Fibroblast of lung (primary cell): ENCODE results near the gene EFCAB8. TPM values are rescaled to one million over a fixed set of nuclear protein-coding genes. Genes with fewer than 3 reads are reported as not detected.

Source experiments
- DNase-seq, 2 donors: peaks; one replicate each; pipeline versions ENCODE4 v3.0.0 to v3.0.0-alpha.2; 2010; ENCODE audit warnings: low read depth in 2 of 2
- H2AFZ ChIP-seq: 2 replicates; pipeline ENCODE4 v1.5.1; 2012; ENCODE audit warnings: low read length, control low read depth, inconsistent platforms
- H3K27ac ChIP-seq: 2 replicates; pipeline ENCODE4 v1.5.1; 2011; ENCODE audit warnings: low read length, control low read depth; ENCODE audit not compliant: insufficient read depth
- H3K27me3 ChIP-seq: 2 replicates; pipeline ENCODE4 v1.5.1; 2011; ENCODE audit warnings: mild to moderate bottlenecking, low read length; ENCODE audit not compliant: control insufficient read depth, insufficient read depth
- H3K36me3 ChIP-seq: 2 replicates; pipeline ENCODE4 v1.5.1; 2011; ENCODE audit warnings: low read length; ENCODE audit not compliant: control insufficient read depth, insufficient read depth
- H3K4me1 ChIP-seq: 2 replicates; pipeline ENCODE4 v1.5.1; 2011; ENCODE audit warnings: low read length; ENCODE audit not compliant: control insufficient read depth, insufficient read depth; ENCODE audit errors: extremely low read depth
- H3K4me2 ChIP-seq: 2 replicates; pipeline ENCODE4 v1.5.1; 2011; ENCODE audit warnings: low read length, control low read depth; ENCODE audit not compliant: insufficient read depth; ENCODE audit errors: extremely low read depth
- H3K4me3 ChIP-seq, 4 experiments: fragments of 200-600 bp in 1 of 4; sonication (generic) in 1 of 4; replicated peaks in 1 of 4; 2 replicates each; pipeline ENCODE4 v1.5.1; 2011 to 2016; ENCODE audit warnings: low read length in 4 of 4, low read depth in 3 of 4, mild to moderate bottlenecking in 3 of 4, control low read depth in 2 of 4, inconsistent platforms in 1 of 4, mixed read lengths in 1 of 4; ENCODE audit not compliant: insufficient read depth in 1 of 4; ENCODE audit errors: control extremely low read depth in 1 of 4
- H3K79me2 ChIP-seq: 2 replicates; pipeline ENCODE4 v1.5.1; 2012; ENCODE audit warnings: mild to moderate bottlenecking, low read length, inconsistent platforms; ENCODE audit not compliant: control insufficient read depth, insufficient read depth
- H3K9ac ChIP-seq: 2 replicates; pipeline ENCODE4 v1.5.1; 2011; ENCODE audit warnings: mild to moderate bottlenecking, low read length, control low read depth; ENCODE audit not compliant: insufficient read depth
- H3K9me3 ChIP-seq: 2 replicates; pipeline ENCODE4 v1.5.1; 2012; ENCODE audit warnings: low read depth, low read length; ENCODE audit not compliant: control insufficient read depth, insufficient read depth
- H4K20me1 ChIP-seq: 2 replicates; pipeline ENCODE4 v1.5.1; 2011; ENCODE audit warnings: low read length; ENCODE audit not compliant: control insufficient read depth, insufficient read depth; ENCODE audit errors: extremely low read depth
- EZH2 ChIP-seq: IDR thresholded peaks from 2 replicates; pipeline ENCODE4 v1.5.1; 2012; ENCODE audit warnings: low read length, control low read depth, mild to moderate bottlenecking; ENCODE audit errors: missing control alignments
- polyA plus RNA-seq, 2 donors: library from polyadenylated mRNA; depleted of rRNA in 1 of 2; stranded (reverse) in 1 of 2; unstranded in 1 of 2; fragments of >200 nt; gene quantifications; 2 replicates each; pipeline ENCODE4 v1.2.1, GENCODE V29; 2011 to 2012; ENCODE audit warnings: missing spikeins in 1 of 2
- total RNA-seq: library from RNA; depleted of rRNA; stranded (reverse); fragments of >200 nt; gene quantifications from 2 replicates; pipeline ENCODE4 v1.2.1, GENCODE V29; 2014
- TF ChIP-seq, protein P1 (sequence below), 2 donors: IDR thresholded peaks in 1 of 2; conservative IDR thresholded peaks in 1 of 2; 1 replicate in 1 of 2; 2 replicates in 1 of 2; pipeline ENCODE4 v1.5.1; 2011 to 2012; ENCODE audit warnings: low read length in 2 of 2, control low read depth in 1 of 2, inconsistent platforms in 1 of 2, low read depth in 1 of 2, mild to moderate bottlenecking in 1 of 2

The EFCAB8 gene
- total and polyA plus RNA-seq, 2 donors (not counting 1 experiment from before 2014, with no cell fraction given), result under 0.01 TPM; not detected in 1

DNA sequence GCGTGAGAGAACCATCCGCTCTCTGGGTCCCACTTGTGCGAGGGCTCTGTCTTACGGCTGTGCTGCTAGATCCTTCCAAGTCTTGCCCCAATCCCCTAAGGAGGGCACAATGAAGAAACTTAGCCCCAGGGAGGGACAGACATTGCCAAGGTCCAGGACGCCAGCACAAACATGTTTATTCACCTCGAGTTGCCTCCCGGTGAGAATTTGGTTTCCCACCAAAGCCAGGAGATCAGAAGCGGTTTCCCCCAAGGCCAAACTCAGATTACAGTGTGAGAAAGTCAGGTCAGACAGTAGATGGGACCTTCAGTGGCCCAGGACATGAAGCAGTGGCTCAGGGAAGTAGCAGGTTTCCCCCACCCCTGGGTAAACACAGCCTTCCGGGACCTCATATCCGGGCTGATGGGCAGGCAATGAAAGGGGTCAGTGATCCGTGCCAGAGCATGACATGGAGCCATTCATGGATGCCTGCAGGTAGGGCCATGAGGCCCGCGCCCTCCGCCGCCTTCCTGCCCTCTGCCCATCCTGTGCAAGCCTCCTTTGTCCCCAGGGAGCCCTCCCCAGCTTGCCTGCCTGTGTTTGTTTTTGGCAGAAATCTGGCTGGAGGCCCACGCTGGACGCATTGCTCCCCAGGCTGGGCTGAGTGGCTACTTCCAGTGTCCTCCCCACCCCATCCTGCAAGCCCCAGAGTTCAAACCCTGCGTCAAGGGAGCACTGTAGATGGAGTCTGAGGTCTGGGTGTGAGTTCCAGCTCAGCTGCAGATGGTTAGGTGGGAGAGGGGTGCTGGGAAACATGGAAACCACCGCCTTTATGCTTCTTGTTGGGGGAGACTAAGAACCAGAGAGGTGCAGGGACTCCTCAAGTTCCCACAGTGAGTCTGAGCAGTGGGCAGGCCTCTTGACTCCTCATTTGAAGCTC, 150.8 kb downstream of the EFCAB8 start:
- no peak for DNase-seq
- H4K20me1 ChIP-seq, result no peaks in the 10 kb centered on the region
- H3K4me1 ChIP-seq, result no peaks in the 10 kb centered on the region
- H3K27ac ChIP-seq, result no peak overlapping the region
- H3K9ac ChIP-seq, result no peak overlapping the region
- H3K4me2 ChIP-seq, result no peak overlapping the region
- TF ChIP-seq, protein P1, sequence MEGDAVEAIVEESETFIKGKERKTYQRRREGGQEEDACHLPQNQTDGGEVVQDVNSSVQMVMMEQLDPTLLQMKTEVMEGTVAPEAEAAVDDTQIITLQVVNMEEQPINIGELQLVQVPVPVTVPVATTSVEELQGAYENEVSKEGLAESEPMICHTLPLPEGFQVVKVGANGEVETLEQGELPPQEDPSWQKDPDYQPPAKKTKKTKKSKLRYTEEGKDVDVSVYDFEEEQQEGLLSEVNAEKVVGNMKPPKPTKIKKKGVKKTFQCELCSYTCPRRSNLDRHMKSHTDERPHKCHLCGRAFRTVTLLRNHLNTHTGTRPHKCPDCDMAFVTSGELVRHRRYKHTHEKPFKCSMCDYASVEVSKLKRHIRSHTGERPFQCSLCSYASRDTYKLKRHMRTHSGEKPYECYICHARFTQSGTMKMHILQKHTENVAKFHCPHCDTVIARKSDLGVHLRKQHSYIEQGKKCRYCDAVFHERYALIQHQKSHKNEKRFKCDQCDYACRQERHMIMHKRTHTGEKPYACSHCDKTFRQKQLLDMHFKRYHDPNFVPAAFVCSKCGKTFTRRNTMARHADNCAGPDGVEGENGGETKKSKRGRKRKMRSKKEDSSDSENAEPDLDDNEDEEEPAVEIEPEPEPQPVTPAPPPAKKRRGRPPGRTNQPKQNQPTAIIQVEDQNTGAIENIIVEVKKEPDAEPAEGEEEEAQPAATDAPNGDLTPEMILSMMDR (conservative IDR thresholded peaks at IDR 0.05 in 1 of 2, IDR thresholded peaks at IDR 0.05 in 1 of 2; ENCODE audit: low read depth in 1 of 2, low read length in 2 of 2), result no peak
- TF ChIP-seq EZH2, result no peak
- no peaks in the 10 kb centered on the region for H3K9me3 ChIP-seq
- H3K79me2 ChIP-seq, result no peaks in the 10 kb centered on the region
- no peak overlapping the region for H2AFZ ChIP-seq
- no peaks in the 10 kb centered on the region for H3K36me3 ChIP-seq
- no peak overlapping the region for H3K4me3 ChIP-seq
- no peaks in the 10 kb centered on the region for H3K27me3 ChIP-seq

DNA sequence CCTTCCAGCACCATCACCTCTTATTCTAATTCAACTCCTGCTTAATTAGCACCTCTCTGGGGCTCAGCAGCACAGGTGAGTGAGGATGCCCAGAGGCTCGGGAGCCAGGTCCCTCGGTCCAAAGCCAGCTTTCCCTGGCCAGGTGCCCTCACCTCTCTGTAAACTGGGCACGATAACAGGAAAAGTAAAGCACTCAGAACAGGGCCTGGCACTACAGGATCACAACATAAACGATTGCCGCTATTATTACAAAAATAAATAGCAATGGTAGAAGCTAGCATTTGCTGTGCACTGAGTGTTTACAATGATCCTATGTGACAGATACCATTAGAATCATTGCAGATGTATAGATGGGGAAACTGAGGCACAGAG, 151.4 kb downstream of the EFCAB8 start:
- H3K4me1 ChIP-seq, result no peaks in the 10 kb centered on the region
- no peak overlapping the region for H3K4me3 ChIP-seq
- H3K79me2 ChIP-seq, result no peaks in the 10 kb centered on the region
- no peaks in the 10 kb centered on the region for H3K36me3 ChIP-seq
- no peak overlapping the region for H3K27ac ChIP-seq
- H3K9ac ChIP-seq, result no peak overlapping the region
- no peaks in the 10 kb centered on the region for H4K20me1 ChIP-seq
- H2AFZ ChIP-seq, result no peak overlapping the region
- TF ChIP-seq, protein P1 (conservative IDR thresholded peaks at IDR 0.05 in 1 of 2, IDR thresholded peaks at IDR 0.05 in 1 of 2; ENCODE audit: low read depth in 1 of 2, low read length in 2 of 2), result no peak
- no peak for TF ChIP-seq EZH2
- no peak for DNase-seq
- no peaks in the 10 kb centered on the region for H3K27me3 ChIP-seq
- no peak overlapping the region for H3K4me2 ChIP-seq
- no peaks in the 10 kb centered on the region for H3K9me3 ChIP-seq

DNA sequence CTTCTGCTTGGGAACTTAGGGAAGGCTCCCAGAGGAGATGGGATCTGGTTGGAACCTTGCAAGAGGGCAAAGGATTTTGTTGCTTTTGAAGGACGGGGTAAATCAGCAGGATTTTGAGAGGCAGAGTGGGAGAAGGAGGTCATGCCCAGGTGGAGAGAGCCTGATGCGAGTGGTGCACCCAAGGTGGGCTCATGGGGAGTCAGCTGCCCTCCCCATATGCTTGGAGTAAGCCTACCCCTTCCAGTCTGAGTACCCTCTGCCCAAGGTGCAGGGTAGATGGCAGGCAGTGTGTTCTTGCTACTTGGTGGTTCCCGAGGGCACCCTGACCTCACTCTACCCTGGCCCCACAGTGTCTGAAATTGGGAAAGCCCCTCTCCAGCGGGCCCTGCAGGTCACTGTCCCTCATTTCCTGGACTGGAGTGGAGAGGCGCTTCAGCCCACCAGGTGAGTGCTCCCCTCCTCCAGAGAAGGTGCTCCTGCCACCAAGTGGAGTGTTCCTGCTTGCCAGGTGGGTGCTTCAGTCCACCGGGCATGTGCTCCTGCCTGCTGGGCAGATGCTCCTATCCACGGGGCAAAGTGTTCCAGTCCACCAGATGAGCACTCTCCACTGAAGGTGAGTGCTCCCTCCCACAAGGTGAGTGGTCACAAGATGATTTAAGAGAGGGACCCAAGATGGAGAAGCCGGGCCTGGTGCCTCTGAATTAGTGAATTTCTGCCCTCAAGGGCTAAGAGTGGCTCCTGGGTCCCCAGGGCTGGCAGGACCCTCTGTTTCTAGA, 152.1 kb downstream of the EFCAB8 start:
- no peak for TF ChIP-seq EZH2
- TF ChIP-seq, protein P1 (conservative IDR thresholded peaks at IDR 0.05 in 1 of 2, IDR thresholded peaks at IDR 0.05 in 1 of 2; ENCODE audit: low read depth in 1 of 2, low read length in 2 of 2), result no peak
- no peaks in the 10 kb centered on the region for H3K27me3 ChIP-seq

More for the DNA sequence above, 152.1 kb downstream of the EFCAB8 start:
- Histone ChIP-seq H3K9me3 (no peaks in the 10 kb centered on the region), H3K27ac (no peak overlapping the region), H3K4me2 (no peak overlapping the region), H3K36me3 (no peaks in the 10 kb centered on the region), H2AFZ (no peak overlapping the region), H3K4me3 (no peak overlapping the region), H4K20me1 (no peaks in the 10 kb centered on the region), H3K79me2 (no peaks in the 10 kb centered on the region), H3K4me1 (no peaks in the 10 kb centered on the region), H3K9ac (no peak overlapping the region)
- no peak for DNase-seq
